ENCODE data around the gene NFE2L1.
A peak's percentile ranks its signal among the peaks of the same experiment; 100 is the strongest.
"Not testable (repeated sequence)": the region's sequence is repeated elsewhere in the genome, so short reads cannot be mapped to it uniquely, and the experiment has no call there.

The NFE2L1 gene

DNA sequence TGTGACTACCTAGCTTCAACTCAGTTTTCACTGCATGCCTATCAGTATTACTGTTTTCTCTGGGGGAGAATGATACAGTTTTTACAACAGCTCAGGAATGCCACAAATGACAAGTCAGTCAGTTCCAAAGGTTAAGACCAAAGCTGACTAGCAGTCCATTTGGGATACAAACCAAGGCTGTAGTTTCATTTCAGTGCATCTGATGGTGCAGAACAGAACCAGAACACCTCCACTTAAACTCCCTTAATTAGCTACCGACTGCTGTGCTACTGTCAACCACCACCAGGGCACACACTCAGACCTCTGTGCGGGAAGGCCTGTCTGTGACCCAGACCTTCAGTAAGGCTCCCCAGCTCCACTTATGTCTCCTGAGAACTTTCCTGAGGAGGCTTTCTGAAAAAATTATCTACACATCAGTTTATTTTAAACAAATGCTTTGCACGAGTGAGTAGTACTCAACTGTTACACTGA is 20.4 kb downstream of the NFE2L1 start:
- DNase-seq (ENCODE audit: low spot score), result peak; percentile 24

DNA sequence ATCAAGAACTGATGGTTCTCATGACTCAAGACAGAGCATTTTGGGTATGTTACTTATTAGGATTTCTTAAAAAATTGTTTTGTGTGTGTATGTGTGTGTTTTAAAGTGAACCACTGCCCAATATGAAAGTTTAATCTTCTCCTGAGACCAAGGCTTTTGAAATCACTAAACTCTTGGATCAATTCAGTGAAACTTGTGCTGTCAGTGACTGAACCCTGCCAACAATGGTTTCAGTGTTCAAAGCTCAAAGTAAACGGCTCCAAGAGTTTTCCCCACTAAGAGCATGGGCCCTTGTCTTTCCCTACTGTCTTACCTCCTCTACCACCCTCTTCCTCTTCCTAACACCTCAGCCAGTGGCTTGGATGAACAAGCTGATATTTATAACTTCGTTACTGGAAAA is 22.0 kb downstream of the NFE2L1 start:
- DNase-seq (ENCODE audit: low spot score), result no peak

DNA sequence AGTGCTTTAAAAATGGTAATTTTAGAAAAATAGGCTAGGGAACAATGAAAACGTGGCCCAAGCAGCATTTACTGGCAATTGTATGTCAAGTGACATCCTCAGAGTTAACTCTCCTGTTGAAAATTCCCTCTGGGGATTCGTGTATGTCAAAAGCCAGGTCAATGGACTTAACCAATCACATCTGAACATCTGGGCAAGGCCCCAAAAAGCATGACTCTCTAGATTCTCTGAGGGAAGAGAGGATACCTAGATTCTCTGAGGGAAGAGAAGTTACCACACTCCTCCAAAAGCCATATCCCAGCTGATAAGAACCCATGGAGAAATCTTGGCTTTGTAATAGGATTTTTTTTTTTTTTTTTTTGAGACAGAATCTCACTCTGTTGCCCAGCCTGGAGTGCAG is 23.5 kb downstream of the NFE2L1 start:
- no peak for DNase-seq (ENCODE audit: low spot score)

DNA sequence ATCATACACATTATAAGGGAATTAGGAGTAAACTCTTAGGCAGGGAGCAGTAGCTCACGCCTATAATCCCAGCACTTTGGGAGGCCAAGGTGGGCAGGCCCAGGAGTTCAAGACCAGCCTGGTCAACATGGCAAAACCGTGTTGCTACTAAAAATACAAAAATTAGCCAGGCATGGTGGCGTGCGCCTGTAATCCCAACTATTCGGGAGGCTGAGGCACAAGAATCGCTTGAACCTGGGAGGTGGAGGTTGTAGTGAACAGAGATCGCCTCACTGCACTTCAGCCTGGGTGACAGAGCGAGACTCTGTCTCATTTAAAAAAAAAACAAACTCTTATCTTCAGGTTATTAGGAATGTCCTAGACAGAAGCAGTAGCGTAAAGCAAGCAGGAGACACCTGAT is 24.7 kb downstream of the NFE2L1 start:
- DNase-seq (ENCODE audit: low spot score), result not testable (repeated sequence)

DNA sequence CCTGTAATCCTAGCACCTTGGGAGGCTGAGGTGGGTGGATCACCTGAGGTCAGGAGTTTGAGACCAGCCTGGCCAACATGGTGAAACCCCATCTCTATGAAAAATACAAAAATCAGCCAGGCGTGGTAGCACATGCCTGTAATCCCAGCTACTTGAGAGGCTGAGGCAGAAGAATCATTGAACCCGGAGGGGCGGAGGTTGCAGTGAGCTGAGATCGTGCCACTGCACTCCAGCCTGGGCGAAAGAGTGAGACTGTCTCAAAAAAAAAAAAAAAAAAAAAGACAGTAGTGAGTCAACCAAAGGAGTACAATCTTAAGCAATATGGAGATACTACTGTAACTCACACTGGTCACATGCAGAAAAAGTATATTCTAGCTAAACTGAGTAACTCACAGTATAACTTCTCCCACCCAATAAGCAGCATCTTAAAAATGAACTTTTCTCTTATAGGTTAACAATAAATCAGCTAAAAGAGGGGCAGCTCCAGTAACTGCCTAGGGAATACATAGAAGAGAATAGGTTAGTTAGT is 25.5 kb downstream of the NFE2L1 start:
- DNase-seq (ENCODE audit: low spot score), result not testable (repeated sequence)

DNA sequence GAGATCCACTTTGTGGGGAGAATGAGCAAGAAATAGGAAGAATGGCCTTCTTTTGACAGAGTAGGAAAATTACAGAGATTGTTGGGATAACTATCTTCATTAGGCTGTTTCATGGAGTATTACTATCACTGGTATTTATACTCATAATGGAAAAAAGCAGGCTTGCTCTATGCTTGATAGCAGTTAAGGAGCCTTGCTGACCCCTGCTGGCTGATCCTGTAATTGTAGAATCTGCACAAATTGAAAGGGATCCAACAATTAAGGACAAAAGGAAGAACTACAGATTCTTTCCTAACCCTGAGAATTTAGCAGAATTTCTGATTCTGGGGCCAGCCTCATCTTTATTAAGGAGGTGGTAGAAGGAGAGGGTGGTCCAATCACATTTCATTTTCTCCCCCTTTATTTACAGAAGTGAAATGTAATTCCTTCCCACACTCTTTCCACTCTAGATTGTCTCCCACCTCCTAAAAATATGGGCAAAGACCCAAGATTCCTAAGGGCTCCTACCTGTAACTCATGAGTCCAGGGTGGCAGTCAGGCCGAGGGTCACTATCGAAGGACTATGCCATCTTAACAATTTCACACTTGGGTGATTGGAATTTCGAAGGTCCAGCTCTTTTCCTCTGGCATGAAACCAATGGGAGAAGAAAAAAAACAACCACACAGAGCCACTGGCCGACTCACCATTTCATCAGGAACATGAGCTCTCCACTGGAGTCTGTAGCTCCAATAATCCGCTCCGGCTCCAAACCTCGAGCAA is 26.3 kb downstream of the NFE2L1 start:
- DNase-seq (ENCODE audit: low spot score), result peak; percentile 52

DNA sequence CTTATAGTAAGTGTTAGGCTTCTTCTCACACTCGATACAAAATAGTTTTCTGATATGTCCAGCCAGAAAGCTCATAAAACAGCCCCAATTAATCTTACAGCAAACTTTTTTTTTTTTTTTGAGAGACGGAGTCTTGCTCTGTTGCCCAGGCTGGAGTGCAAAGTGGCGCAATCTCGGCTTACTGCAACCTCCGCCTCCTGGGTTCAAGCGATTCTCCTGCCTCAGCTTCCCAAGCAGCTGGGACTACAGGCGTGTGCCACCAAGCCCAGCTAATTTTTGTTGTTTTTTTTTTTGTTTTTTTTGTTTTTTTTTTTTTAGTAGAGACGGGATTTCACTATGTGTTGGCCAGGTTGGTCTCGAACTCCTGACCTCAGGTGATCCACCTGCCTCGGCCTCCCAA is 29.0 kb downstream of the NFE2L1 start:
- DNase-seq (ENCODE audit: low spot score), result not testable (repeated sequence)

DNA sequence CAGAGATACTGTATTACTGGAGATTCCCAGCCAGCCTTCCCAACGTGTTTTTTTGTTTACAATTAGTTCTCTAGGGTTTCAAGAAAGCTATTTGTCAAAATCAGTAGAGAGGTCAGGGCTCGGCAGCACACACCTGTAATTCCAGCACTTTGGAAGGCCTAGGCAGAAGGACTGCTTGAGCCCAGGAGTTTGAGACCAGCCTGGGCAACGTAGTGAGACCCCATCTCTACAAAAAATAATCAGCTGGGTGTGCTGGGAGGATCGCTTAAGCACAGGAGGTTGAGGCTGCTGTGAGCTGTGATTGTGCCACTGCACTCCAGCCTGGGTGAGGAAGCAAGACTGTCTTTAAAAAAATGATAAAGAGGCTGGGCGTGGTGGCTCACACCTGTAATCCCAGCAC is 33.7 kb downstream of the NFE2L1 start:
- DNase-seq (ENCODE audit: low spot score), result no peak

DNA sequence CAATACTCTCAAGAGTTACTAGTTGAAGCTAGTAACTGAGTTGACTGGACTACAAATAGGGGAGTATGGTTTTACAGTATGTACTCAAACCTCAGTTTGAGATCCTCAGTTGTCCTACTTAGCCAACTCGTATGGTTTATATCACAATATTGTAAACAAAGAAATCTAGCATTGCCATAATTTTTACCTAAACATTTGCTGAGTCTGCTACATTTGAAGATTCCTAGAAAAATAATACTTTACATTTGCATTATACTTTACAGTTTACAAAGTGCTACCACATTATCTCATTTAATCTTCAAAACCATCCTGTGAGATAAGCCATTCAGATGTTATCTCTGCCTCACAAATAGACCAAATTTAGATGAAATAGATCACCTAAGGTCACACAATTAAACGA is 36.8 kb downstream of the NFE2L1 start:
- DNase-seq (ENCODE audit: low spot score), result no peak

DNA sequence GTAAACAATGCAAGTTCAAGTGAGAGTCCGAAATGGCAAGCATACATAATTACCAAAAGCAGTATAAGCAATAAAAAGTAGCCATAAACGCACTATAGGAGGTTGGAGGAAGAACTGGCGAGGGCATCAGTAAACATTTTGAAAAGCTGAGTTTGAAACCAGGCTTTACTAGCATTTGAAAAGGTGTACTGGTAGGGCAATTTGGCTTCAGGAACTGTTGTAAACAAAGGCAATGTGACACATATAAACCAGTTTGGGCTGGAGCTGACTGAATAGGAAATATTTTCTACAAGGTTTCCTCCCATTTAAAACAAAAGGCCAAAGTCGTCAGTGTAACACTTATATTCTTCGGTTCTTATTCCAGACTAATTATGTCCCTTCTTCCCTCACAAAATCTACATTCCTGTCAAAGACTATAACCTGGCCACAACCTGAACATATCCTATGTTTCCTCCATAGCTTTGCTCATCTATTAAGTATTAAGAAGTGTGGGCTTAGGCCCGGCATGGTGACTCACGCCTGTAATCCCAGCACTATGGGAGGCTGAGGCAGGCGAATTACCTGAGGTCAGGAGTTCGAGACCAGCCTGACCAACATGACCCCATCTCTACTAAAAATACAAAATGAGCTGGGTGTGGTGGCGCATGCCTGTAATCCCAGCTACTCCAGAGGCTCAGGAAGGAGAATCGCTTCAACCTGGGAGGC is 45.3 kb downstream of the NFE2L1 start:
- no peak for DNase-seq (ENCODE audit: low spot score)

DNA sequence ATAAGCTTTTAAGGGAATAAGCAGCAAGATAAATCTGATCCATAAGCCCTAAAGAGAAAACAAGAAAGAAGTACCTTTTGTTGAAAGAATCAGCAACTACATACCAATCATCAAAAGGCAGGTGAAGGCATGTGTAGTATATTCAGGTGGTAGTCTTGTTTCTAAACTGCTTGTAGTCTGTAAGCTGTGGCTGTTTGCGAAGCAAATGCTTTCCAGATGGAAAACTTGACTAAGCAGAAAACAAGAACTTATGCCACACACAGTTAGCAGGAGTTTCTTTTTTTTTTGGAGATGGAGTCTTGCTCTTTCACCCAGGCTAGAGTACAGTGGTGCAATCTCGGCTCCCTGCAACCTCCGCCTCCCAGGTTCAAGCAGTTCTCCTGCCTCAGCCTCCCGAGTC is 47.5 kb downstream of the NFE2L1 start:
- no peak for DNase-seq (ENCODE audit: low spot score)

DNA sequence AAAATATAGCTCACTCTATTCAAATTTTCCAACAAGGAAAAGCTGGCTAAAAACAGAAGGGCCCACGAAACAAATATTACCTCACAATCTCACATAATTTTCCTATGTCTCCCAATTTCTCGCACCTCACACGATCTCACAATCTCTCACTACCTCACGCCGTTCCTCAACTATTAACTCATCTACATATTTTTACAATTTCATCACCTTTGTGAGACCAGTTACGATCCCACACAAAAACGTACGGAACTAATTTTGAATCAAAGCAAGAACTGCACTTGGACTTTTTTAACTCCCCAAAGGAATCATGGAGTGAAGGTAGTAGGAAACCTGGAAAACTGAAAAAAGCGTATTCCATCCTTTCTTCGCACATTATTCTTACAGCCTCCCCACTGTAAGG is 52.0 kb downstream of the NFE2L1 start:
- no peak for DNase-seq (ENCODE audit: low spot score)

DNA sequence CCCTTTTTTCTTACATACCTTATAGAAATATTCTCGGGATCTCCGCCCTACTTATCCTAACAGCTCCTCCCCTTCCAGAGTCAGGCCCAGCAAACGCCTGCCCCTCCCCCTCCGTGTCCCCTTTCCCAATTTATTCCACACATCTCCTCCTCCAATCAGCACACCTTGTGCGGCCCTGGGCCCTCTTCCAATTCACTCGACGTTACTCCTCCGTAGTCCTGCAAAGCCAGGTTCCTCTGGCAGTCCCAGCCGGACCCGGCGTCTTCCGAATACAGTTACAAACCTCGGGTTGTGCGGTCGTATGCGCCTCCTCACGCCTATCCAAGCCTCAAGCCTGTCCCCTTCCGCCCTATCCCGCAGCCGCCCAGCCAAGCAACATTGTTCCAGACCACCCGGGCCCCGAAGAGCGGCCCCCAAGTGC is 52.4 kb downstream of the NFE2L1 start:
- no peak for DNase-seq (ENCODE audit: low spot score)

DNA sequence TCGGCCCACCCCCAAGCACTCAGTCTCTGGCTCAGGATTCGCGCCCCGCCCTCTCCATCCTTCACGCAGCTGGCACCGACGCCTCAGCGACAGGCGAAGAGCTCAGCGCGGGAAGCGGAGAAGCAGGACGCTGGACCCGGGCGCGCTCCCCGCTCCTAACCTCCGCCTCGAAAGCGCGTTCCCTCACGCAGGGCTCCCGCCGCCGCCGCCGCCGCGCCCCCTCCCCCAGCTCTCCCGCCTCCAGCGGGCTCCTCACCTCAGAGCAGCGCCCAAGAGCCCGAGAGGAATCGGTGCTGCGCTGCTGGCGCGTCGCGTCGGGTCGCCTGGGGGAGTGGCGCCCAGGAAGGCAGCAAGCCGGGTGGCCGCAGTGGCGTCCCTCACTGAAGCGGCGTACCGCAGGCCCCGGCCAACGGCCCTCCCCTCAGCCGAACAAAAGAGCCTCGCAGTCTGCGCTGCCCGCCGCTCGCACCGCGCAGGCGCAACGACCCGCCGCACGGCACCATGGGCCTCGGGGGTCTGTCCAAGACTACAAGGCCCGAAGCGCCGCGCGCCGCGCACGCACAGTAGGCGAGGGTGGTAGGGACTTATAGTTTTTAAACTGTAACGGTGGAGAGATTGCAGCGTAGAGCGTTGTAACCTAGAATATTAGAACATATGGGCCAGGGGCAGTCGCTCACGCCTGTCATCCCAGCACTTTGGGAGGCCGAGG is 53.0 kb downstream of the NFE2L1 start, which contains the start of gene CBX1:
Gene CBX1 (minus strand): TSS at position 467 of the 709 bp plus-strand sequence. CDS start 24,474 bp downstream, outside the sequence.
- peak; percentile 86 for DNase-seq (ENCODE audit: low spot score)

DNA sequence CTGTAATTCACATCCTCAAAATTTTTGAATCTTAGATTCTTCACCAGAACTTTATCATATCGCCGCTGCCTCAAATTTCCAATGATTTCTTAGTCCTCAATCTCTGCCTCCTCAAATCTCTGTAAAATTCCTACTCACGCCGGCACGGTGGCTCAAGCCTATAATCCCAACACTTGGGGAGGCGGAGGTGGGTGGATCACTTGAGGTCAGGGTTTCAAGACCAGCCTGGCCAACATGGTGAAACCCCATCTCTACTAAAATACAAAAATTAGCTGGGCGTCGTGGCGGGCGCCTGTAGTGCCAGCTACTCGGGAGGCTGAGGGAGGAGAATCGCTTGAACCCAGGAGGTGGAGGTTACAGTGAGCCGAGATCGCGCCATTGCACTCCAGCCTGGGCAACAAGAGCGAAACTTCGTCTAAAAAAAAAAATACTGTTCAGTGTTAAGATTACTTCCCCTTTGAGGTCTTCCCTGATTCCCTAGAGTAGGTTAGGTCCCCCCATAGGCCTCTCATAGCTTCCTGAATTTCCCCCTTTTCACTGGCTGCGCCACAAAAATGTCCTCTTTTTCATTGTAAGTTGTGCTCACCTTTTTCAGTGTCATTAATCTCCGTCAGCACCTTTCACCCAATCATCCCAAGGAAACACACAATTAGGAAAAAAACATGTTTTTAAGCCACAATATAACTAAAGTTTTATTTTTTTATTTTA is 54.0 kb downstream of the NFE2L1 start:
- DNase-seq (ENCODE audit: low spot score), result no peak

DNA sequence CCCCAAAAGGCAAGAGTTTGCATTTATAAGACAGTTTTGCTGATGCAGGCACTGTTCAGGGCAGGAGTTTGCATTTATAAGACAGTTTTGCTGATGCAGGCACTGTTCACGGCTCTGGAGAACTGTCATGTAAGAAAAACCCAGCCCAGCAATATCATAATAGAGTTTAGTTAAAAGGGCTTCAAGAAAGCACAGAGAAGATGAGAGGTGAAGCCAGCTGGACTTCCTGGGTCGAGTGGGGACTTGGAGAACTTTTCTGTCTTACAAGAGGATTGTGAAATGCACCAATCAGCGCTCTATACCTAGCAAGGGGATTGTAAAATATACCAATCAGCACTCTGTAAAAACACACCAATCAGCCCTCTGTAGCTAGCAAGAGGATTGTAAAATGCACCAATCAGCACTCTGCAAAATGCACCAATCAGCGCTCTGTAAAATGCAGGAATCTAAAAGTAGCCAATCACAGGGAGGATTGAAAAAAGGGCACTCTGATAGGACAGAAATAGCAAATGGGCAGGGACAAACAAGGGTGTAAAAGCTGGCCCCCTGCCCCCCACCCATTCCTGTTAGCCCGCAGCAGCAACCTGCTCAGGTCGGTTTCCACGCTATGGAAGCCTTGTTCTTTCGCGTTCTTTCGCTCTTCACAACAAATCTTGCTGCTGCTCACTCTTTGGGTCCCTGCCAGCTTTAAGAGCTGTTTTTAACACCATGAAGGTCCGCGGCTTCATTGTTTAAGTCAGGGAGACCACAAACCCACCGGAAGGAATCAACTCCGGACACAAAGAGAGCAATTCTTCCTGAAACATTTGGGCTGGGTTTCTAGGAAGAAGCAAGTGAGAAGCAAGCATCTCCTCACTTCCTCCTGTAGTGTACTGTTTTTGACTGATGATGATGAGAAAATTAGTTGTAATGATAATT is 54.9 kb downstream of the NFE2L1 start:
- DNase-seq (ENCODE audit: low spot score), result no peak

DNA sequence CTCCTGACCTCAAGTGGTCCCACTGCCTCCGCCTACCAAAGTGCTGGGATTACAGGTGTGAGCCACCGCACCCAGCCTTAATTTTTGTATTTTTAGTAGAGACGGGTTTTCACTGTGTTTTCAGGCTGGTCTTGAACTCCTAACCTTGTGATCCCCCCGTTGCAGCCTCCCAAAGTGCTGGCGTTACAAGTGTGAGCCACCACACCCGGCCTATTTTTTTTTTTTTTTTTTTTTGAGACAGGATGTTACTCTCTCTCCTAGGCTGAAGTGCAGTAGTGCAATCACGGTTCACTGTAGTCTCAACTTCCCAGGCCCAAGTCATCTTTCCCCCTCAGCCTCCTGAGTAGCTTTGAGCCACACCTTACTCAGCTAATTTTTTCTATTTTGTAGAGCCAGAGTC is 56.3 kb downstream of the NFE2L1 start:
- DNase-seq (ENCODE audit: low spot score), result no peak

DNA sequence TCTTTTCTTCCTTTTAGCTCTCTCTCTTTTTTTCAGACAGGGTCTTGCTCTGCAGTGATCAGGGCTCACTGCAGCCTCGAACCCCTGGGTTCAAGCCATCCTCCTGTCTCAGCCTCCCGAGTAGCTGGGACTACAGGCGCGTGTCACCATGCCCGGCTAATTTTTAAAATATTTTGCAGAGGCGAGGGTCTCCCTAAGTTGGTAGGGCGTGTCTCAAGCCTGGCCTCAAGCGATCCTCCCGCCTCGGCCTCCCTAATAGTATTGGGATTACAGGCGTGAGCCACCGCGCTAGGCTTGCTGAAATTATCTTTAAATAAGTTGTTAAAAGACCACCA is 58.6 kb downstream of the NFE2L1 start:
- no peak for DNase-seq (ENCODE audit: low spot score)

DNA sequence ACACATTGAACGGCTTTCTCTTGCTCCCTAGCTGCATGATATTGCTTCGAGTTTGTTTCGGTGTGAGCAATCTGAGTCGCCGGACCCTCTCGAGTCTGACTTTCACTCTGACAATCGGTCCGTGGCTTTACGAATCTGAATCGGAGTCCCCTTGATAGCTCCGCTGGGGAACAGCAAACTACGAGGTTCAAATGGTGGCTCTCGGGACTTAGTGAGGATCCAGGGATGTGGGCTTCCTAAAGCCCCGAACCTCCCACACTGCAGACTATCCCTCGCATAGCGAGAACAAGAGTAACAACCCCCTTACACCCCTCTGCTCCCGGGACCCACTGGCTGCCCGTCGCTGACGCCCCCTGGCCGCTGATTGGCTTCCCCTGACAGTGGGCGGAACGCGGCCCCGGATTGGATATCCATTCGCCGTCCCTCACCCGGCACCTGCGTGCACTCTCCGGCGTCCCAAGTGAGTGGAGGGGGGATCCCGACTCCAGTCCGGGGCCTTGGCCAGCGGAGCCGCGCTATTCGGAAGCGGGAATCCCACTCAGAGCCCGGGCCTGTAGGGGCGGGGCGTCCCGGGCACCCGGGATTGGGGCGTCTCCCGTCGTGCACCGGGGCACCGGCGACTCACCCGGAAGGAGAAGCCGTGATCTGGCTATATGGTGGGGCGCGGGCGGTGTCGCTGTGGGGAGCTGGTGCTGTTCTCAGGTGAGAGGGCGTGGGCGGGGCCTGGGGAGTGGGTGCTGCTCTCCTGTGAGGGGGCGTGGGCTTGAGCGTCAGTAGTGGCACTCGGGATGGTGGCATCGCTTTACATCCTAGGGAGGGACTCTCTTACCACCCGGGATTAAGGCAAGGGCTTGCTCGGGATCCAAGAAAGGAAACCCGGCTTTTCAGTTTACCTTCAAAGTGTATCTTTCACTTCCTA is 59.2 kb downstream of the NFE2L1 start, which contains the start of gene SNX11:
Gene SNX11 (plus strand): TSS at position 630 of the 919 bp plus-strand sequence. CDS start 4,278 bp downstream, outside the sequence.
- peak; percentile 88 for DNase-seq (ENCODE audit: low spot score)

DNA sequence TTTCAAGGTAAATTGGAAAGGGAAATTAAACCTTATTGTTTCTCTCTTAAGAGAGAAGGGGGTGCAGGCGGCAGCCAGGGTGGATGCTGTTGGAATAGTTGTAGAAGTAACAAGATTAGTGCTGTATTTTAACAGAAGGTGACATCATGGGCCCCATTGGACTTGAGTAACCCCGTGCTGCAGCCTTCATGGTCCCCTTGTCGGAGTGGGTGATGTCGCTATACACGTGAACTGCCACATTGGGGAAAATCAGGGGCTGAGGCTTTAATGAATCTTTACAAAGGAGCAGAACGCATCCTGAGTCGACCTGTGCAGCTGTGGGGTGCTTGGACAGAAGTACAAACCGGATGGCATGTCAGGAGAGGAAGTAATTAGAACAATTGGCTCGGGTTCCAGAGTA is 62.6 kb downstream of the NFE2L1 start:
- no peak for DNase-seq (ENCODE audit: low spot score)

Measured in germinal center (tissue), 1 donor.